Skin of body (tissue), 1 donor: ENCODE measurements around the gene OR5AN1. TPM values are rescaled to one million over a fixed set of nuclear protein-coding genes. Genes with fewer than 3 reads are reported as not detected.

Source experiments
- total RNA-seq: library from RNA; depleted of rRNA; stranded (reverse); fragments of >200 nt; gene quantifications from one replicate; pipeline ENCODE4 v1.2.3, GENCODE V29; 2014

Gene OR5AN1
- total RNA-seq, 1 donor from 2014 or later, result under 0.01 TPM

Other genes starting within 250 kb of the OR5AN1 start
- 46.8 TPM for gene FAM111A, start 216.0 kb upstream of the OR5AN1 start, total RNA-seq
- 14.3 TPM for gene DTX4, start 186.8 kb upstream of the OR5AN1 start, total RNA-seq
- 19.8 TPM for gene MPEG1, start 146.0 kb upstream of the OR5AN1 start, total RNA-seq
- not detected for gene OR5A2, start 67.5 kb downstream of the OR5AN1 start, total RNA-seq
- gene OR5A1, start 77.6 kb downstream of the OR5AN1 start, total RNA-seq, result not detected
- gene OR4D6, start 98.1 kb downstream of the OR5AN1 start, total RNA-seq, result not detected
- not detected for gene OR4D10, start 114.4 kb downstream of the OR5AN1 start, total RNA-seq
- gene OR4D11, start 144.7 kb downstream of the OR5AN1 start, total RNA-seq, result not detected
- gene OR4D9, start 152.6 kb downstream of the OR5AN1 start, total RNA-seq, result not detected